GM19395 (cell line): ENCODE results near the gene CNKSR2.
"Not testable (repeated sequence)": the region's sequence is repeated elsewhere in the genome, so short reads cannot be mapped to it uniquely, and the experiment has no call there.

Experiments
- ATAC-seq: cut with Tn5 transposase; IDR thresholded peaks from one replicate; pipeline ENCODE4 v1.9.1; 2021; ENCODE audit warnings: mild to moderate bottlenecking, moderate library complexity; ENCODE audit not compliant: unreplicated experiment

Gene CNKSR2

DNA sequence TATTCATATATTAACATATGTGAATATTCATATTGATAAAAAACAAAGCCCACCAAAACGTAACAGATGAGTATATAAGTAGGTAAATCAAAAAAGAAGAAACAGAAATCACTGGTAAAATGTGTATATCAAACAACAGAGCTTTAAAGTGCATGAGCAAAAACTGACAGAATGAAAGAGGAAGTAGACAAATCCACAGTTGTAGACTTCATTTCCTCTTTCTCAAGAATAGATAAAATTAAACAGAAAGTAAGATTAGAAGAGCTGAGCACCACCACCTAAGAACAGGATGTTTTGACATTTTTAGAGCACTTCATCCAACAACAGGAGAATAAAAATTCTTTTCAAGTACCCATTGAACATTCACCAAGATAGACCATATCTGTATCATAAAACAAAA lies 64.6 kb downstream of the CNKSR2 start:
- ATAC-seq = peak; percentile 99

DNA sequence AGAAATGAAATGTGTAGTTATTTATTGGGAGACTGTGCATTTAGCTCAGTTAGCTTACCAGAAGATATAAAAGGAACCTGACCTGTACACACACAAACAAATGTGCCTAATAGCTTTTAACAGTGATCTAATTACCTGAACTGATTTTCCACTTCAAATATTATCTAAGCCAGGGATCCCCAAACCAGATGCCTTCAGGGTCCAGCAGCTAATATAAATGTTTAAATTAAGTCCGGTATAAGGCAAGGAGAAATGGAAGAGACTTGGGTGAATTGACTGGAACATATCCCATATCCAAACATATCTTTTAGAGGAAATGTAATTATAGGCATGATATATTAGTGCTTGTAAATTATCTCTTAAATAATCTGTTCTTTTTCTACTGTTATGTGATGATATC lies 66.7 kb downstream of the CNKSR2 start:
- no peak for ATAC-seq

DNA sequence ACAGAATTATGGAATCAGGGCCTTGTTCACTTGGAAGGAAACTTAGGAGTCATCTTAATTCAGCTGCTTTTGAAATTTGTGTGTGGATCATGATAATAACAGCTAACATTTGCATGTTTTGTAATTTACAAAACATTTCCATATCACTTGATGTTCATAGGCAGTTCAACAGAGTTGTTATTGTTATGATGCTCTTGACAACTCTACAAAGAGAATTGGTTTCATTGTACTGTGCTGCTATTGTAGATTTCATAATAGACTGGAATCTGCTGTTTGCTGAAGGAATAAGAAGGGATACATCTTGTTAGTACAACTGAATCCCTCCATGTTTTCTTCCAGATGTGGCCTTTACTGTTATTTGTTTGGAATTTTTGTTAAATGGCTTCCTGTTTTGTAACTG lies 83.5 kb downstream of the CNKSR2 start:
- ATAC-seq = no peak

DNA sequence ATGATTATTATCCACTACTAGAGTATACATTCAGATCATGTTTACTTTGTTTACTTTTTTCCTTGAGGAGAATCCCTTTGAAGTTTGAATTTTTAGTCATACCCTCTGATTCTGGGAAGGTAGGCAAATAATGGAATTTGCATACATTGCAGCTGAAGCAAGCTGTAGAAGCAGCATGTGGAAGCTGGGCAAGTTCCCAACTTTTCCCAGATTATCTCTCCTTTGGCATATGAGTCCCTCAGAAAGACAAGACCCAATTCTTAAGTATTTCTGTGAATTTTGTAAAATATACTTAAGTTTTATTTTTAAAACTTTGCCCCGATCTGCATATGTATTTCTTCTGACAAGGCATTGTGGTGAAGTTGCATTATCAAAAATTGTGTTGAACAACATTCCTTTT lies 94.9 kb downstream of the CNKSR2 start:
- no peak for ATAC-seq

DNA sequence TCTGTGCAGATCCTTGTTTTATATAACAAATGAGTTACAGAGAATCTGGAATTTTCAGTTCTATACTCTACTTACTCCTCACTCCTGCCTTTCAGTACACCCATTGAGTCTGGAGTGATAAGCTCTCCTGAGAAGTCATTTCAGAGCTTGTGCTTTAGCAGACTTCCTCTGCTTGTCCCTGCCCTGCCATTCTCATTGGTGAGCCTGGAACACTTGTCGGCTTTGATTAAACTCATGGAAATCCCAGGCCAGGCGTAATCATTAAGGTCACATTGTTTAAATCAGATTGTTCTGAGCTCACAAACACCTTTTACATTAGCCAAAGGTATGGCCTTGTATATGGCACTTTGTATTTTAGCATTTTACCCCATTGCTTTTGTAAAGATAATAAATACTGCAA lies 102.7 kb downstream of the CNKSR2 start:
- ATAC-seq = no peak

DNA sequence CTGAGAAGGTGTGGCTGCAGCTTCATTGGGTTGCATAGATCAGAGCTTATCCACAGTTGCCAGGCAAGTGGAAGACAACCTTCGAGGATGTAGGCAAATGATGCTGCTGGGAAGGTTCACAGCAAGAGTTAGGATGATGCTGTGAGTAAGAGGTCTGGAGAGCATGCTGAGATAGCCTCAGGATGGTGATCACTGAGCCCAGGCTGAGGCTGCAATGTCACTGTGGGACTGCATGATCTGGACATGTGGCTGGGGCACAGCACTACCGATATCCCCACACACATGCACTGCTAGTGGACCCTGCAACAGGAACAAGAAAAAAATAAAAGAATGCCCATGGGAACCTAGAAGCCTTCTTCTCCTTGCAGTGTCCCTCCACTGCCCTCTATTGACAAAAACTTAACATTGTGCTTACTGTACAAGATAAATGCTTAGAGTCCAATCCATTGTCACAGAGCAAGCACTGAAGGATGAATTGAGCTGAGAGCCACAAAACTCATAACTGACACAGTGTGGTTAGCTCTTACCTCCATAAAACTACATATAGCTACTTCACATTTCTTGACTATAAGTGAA lies 105.6 kb downstream of the CNKSR2 start:
- peak; percentile 95 for ATAC-seq

DNA sequence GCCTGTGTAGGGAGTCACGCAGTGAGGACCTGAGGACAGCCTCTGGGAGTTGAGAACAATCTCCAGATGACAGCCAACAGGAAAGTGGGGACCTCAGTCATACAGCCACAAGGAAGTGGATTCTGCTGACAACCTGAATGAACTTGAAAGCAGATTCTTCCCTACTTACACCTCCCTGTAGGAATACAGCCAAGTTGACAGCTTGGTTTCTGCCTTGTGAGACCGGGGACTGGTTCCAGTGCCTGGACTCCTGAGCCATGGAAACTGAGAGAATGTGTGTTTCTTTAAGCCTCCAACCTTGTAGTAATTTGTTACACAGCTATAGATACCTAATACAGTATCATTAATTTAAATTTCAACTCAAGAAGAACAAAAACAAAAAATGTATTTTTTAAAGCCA lies 107.5 kb downstream of the CNKSR2 start:
- no peak for ATAC-seq

DNA sequence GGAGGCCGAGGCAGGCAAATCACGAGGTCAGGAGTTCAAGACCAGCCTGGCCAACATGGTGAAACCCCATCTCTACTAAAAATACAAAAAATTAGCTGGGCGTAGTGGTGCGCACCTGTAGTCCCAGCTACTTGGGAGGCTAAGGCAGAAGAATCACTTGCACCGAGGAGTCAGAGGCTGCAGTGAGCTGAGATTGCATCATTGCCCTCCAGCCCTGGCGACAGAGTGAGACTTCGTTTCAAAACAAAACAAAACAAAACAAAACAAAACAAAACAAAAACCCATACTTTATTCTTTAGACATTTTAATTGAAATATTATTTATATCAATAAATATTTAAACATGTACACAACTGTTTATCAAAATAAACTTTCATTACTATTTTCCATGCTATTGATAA lies 109.8 kb downstream of the CNKSR2 start:
- not testable (repeated sequence) for ATAC-seq

DNA sequence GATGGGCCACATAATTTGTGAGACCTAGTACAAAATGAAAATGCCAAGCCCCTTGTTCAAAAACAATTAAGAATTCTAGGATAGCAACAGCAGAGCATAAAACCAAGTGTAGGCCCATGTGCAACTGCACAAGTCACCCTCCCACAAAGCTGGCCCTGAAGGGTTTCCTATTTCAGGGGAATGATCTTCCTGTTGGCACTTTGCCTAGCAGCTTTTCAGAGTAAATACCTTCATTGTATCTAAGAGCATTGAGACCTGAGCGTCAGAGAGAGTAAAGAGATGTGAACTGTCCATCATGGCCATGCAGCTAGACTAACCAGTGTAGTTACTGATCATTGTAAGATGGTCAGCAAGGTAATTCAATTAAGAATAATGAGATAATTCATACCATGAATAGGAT lies 113.6 kb downstream of the CNKSR2 start:
- ATAC-seq = no peak

DNA sequence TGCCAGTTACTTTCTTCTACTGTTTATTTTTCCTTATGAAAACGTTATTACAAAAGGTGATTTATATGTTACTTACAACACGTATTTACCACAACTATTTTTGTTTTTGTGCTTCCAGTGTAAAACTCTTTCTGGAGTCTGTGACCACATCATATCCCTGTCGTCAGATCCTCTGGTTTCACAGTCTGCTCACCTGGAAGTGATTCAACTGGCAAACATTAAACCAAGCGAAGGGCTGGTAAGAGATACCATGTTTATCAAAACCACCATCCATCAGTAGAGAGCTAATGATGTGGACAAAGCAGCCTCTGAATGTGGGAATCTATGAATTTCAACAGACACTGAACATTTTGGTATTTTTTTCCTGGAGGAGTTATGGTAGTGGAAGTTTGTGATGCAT lies 116.1 kb downstream of the CNKSR2 start:
- ATAC-seq = no peak

DNA sequence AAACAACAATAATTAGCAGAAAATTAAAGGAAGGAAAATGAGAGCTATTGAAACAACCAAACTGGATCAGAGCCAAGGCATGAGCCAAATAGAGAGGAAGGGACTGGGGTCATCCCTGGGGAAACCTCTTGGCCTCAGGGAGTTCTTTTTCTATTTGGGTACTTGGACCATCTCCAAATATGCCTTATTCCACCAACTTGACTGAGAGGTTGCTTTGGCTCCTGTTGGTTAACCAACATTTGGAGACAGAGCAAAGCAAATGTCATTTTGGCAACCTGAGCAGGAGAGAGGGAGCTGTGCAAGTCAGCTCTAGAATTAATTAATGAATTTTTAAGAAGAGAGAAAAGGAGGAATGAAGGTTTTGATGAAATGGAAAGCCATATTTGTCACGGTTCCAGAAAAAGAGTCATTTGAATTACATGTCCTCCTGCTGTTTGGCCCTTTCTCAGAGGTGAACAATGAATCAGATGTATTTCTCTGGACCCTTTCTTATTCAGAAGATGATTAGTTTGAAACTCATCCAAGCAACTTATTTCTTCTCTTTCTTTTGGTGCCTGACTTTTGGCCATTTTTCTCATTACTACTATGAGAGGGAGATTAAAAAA lies 119.1 kb downstream of the CNKSR2 start:
- no peak for ATAC-seq

DNA sequence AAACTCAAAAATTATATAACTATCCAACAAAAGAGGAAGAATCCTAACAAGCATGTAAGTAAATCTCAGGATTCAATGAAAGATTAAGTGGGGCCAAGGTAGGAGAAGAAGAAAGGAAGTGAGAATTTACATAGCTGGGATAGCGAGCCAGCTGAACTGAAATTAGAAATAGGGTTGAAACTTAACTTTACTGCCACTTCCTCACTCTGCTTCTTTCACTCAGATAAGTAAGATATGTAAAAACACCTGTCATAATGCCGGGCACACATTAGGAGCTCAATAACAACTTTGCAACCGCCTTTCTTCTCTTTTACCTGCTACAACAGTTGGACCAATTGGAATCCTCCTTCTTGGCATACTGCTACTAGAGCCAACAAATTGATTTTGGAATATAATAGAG lies 129.4 kb downstream of the CNKSR2 start:
- peak; percentile 95 for ATAC-seq

DNA sequence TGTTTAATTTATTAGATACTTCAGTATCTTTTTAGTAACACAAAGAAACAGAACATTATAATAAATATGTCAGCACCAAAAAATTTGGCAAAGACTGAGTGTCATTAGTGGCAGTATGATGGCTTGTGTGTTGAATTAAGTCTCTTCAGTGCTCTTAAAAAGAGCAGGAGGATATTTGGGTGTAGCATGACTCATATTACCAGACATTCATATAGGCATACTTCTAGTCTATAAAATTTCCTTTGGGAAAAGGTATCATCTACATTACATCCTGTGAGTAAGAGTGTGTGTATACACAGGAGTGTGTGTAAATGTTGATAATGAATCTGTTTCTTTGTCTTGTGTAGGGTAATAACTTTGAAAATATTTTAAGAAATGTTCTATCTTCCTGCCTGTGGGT lies 135.7 kb downstream of the CNKSR2 start:
- no peak for ATAC-seq

DNA sequence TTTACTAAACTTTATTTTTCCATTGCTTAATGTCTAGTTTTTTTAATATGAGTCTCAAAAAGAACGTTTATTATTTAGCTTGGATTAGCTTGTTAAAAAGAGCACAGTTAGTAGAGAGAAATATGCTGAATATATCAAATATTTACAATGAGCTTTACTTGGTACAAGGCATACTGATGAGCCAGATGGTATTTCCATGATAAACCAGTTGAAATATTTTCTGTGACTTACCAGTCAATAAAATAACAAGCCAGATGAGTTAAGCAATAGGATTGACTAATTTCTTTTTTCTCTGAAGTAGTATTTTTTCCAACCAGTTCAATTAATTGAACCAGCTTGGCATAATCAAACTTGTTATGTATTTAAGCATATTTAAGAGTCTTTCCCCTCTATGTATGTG lies 149.8 kb downstream of the CNKSR2 start:
- ATAC-seq = no peak

DNA sequence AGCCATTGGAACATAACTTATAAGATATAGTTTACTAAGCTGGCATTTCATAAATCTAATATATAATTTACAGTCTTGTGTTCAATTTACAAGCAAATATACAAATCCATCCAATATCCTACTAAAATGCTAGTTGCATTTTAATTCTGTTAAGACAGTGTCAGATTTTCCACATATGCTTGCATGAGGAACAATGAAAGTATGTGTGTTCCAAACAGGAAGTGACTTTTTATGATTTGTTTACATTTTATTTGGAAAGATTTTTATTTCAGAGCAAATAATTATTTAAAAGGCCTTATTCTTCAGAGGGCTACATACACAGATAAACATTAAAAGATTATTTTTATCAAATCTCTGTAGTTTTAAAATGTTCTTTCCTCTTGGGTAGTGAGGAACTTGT lies 153.9 kb downstream of the CNKSR2 start:
- no peak for ATAC-seq

DNA sequence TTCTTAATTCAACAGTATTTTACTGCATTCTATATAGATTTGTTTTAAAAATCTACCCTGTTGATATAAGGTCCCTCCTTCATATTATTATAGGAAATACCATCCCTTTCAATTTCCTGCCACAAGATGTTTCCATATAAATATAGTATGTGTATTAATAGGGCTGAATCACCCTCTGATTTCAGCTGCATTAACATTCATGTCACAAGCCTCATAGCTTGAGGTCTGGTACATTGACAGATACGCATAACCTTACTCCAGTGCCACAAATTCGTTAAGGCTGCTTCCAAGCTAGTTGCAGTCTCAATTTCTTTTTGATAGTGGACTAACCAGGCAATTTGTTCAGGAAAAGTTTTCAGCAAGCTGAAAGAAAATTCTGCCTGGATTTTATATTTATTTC lies 155.6 kb downstream of the CNKSR2 start:
- ATAC-seq = no peak

DNA sequence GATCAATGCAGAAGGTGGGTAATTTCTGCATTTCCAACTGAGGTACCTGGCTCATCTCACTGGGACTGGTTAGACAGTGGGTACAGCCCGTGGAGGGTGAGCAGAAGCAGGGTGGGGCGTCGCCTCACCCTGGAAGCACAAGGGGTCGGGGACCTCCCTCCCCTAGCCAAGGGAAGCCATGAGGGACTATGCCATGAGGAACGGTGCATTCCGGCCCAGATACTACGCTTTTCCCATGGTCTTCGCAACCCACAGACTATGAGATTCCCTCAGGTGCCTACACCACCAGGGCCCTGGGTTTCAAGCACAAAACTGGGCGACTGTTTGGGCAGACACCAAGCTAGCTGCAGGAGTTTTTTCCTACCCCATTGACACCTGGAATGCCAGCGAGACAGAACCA lies 170.4 kb downstream of the CNKSR2 start:
- not testable (repeated sequence) for ATAC-seq

DNA sequence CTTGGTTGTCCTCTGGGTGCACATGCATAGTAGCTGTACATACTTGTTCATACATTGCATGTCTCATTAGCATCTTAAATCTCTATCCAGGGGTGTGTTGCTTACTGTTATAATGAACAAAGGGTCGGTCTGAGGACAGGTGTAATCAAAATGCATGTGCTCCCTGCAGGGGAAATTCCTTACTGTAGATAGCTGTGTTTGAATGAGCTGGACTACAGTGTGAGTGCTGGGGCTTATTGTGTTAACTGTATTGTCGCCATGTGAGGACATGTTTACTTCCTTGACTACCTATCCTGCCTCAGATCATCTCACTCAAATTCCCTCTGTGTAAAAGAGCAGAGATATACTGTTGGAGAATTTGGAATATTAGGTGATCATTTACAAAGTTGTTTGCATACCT lies 185.2 kb downstream of the CNKSR2 start:
- ATAC-seq = no peak

DNA sequence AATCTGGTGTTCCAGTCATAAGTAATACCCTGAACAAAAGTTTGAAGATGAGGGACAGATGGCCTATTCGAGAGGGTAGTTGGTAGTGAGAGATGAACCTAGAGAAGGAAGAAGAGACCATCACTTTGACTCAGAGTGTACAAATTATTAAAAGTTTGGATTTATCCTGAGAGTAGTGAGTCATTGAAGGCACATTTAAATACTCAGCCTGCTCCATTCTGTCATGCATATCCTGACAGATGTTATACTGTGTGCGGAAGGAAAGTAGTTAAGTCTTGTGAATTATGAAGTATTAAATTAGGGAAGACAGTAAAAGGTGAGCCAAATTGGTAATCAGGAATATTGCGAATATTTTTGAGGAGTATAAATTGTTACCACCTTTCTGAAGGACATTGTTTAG lies 190.8 kb downstream of the CNKSR2 start:
- ATAC-seq = no peak

DNA sequence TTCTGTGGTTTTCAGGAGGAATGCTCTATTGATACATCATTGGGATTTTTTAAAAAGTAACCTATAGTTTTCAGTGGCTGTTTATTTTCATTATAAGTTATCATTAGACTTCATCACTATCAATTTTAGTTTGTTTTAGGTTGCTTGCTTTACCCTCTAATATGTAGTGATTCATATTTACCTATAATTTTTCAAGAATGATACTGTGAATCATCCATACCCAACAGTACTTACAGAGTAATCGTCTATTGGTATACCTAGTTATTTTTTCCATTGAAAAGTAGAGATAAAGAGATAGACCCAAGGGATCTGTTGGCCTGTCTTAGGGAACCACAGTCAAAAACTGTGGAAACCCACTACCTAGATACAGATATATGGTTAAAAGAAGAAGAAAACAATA lies 200.6 kb downstream of the CNKSR2 start:
- ATAC-seq = no peak

DNA sequence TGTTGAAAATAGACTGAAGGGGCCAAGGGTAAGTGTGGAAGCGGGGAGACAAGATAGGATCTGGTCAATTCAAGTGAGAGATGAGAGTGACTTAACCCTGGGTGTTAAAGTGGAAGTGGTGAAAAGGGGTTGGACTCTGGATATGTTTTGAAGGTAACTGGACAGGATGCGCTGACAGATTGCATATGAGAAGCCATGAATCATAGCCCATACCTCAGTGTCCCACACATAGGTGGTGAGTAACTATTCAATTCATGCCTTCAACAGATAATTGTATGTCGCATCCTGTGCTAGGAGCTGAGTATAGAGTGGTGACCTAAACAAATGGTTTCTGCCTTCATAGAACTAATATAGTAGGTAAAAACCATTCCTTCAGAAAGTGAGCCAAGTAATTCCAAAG lies 207.3 kb downstream of the CNKSR2 start:
- ATAC-seq = no peak

DNA sequence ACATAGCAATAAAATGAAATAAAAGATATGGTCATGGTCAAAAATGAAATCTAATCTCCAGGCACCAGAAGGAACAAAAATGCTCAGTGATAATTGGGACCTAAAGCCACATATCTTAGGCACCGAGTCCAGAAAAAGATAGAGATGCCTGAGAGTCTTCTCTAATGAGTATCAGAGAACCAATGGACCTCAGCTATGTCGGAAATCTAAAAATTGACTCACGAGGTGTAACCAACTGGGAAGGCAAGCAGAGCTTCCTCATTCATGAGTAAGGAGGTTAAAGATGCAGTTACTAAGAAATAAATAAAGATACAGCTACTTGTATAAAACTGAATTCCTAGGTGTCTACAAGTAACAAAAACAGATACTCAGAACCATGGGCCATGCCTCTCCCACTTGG lies 211.8 kb downstream of the CNKSR2 start:
- no peak for ATAC-seq
